OCI-LY1 (cell line): Measurements from ENCODE around the gene CFAP65.

Experiments
- EZH2 ChIP-seq: fragments of 200-600 bp; sonication (generic), shearing (Covaris generic); IDR thresholded peaks from 2 replicates; pipeline ENCODE4 v1.8.0; 2017; ENCODE audit warnings: borderline replicate concordance, mixed run types, mild to moderate bottlenecking, antibody characterized with exemption, low read length, moderate library complexity, mixed read lengths
- TF ChIP-seq, protein P1 (sequence below): fragments of 200-600 bp; sonication (generic), shearing (Covaris generic); IDR thresholded peaks from 2 replicates; pipeline ENCODE4 v1.5.1; 2017; ENCODE audit warnings: mild to moderate bottlenecking, antibody characterized with exemption, low read length, moderate library complexity, mixed read lengths

DNA sequence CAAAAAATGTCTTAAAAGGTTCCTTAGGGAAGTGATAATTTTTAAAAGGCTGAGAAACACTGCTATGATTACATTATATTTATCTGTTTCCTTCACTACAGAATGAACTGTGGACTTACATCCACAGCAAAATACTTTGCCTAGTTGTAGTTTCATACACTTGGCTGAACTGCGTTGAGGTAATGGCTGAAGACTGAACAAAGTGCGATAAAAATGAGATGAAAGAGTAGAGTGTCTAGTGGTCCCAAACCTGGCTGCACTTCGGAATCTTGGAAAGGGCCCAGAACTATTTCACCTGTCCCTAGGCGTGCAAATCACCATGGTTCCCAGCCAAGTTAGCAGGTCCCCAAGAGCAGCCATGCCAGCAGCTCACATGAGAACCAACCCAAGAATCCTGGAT lies 37.6 kb upstream of the CFAP65 start:
- TF ChIP-seq, protein P1, sequence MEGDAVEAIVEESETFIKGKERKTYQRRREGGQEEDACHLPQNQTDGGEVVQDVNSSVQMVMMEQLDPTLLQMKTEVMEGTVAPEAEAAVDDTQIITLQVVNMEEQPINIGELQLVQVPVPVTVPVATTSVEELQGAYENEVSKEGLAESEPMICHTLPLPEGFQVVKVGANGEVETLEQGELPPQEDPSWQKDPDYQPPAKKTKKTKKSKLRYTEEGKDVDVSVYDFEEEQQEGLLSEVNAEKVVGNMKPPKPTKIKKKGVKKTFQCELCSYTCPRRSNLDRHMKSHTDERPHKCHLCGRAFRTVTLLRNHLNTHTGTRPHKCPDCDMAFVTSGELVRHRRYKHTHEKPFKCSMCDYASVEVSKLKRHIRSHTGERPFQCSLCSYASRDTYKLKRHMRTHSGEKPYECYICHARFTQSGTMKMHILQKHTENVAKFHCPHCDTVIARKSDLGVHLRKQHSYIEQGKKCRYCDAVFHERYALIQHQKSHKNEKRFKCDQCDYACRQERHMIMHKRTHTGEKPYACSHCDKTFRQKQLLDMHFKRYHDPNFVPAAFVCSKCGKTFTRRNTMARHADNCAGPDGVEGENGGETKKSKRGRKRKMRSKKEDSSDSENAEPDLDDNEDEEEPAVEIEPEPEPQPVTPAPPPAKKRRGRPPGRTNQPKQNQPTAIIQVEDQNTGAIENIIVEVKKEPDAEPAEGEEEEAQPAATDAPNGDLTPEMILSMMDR, result no peak
- TF ChIP-seq EZH2, result no peak
